Fibroblast of lung (primary cell): ENCODE data around the gene CDH1.

Source experiments
- CTCF ChIP-seq, 2 donors: IDR thresholded peaks in 1 of 2; conservative IDR thresholded peaks in 1 of 2; 1 replicate in 1 of 2; 2 replicates in 1 of 2; pipeline ENCODE4 v1.5.1; 2011 to 2012; ENCODE audit warnings: low read length in 2 of 2, control low read depth in 1 of 2, inconsistent platforms in 1 of 2, low read depth in 1 of 2, mild to moderate bottlenecking in 1 of 2
- EZH2 ChIP-seq: IDR thresholded peaks from 2 replicates; pipeline ENCODE4 v1.5.1; 2012; ENCODE audit warnings: low read length, control low read depth, mild to moderate bottlenecking; ENCODE audit errors: missing control alignments

GRCh38 chr16:68869492-68870088 lies 132.5 kb downstream of the CDH1 start:
- no peak for TF ChIP-seq CTCF (conservative IDR thresholded peaks at IDR 0.05 in 1 of 2, IDR thresholded peaks at IDR 0.05 in 1 of 2; ENCODE audit: low read depth in 1 of 2, low read length in 2 of 2)
- no peak for TF ChIP-seq EZH2
